Psoas muscle (tissue), 8 donors: ENCODE measurements around the gene ZNF346. TPM values are rescaled to one million over a fixed set of nuclear protein-coding genes. Genes with fewer than 3 reads are reported as not detected.

Source experiments
- ATAC-seq, 4 donors: fragments of 200-7000 bp; cut with Tn5 transposase; one replicate each; pipeline ENCODE4 v1.9.1; 2020; ENCODE audit warnings: moderate library complexity in 3 of 4, mild to moderate bottlenecking in 2 of 4
- DNase-seq, 2 donors: peaks; one replicate each; pipeline ENCODE4 v3.0.0-alpha.2; 2020
- H3K27ac ChIP-seq: fragments of 200-600 bp; one replicate; pipeline ENCODE4 v1.8.0; 2022
- H3K27me3 ChIP-seq, 3 donors: fragments of 200-600 bp in 1 of 3; one replicate each; pipeline versions ENCODE4 v1.6.1 to v1.8.0; 2013 to 2022; ENCODE audit warnings: low read length in 2 of 3, mild to moderate bottlenecking in 2 of 3, moderate library complexity in 1 of 3; ENCODE audit not compliant: insufficient read depth in 3 of 3
- H3K36me3 ChIP-seq, 2 donors: fragments of 200-600 bp in 1 of 2; one replicate each; pipeline versions ENCODE4 v1.6.1 to v1.8.0; 2013 to 2022; ENCODE audit warnings: low read depth in 1 of 2, mild to moderate bottlenecking in 1 of 2, moderate library complexity in 1 of 2; ENCODE audit not compliant: insufficient read depth in 1 of 2
- H3K4me1 ChIP-seq: fragments of 200-600 bp; one replicate; pipeline ENCODE4 v1.8.0; 2022
- H3K4me3 ChIP-seq: fragments of 200-600 bp; one replicate; pipeline ENCODE4 v1.8.0; 2022; ENCODE audit warnings: mild to moderate bottlenecking
- H3K9me3 ChIP-seq: fragments of 200-600 bp; one replicate; pipeline ENCODE4 v1.8.0; 2022
- CTCF ChIP-seq: fragments of 200-600 bp; IDR thresholded peaks from one replicate; pipeline ENCODE4 v1.8.0; 2022; ENCODE audit warnings: antibody characterized with exemption
- WGBS, 3 donors: extraction: QIAGEN DNeasy Blood & Tissue Kit; methylation state at CpG; one replicate each; pipeline versions ENCODE4 v1.1.6 to v1.1.7; 2013; 5-methylcytosine and 5-hydroxymethylcytosine counted together
- intact Hi-C, 2 donors: fragments of 100-400 bp; cut with DNase I; formaldehyde crosslinking; loops; one replicate each; pipeline versions ENCODE4 v1.11.0 to v1.14.2; 2022
- polyA plus RNA-seq, 3 donors: library from polyadenylated mRNA; stranded (reverse); fragments of 200-250 nt; gene quantifications; one replicate each; pipeline ENCODE4 v1.2.3, GENCODE V29; 2013
- total RNA-seq, 4 donors: library from RNA; stranded (reverse); fragmentation: NEBNext Ultra II Directional in 2 of 4; extraction: Animal tissue kit (Norgen Biotek cat#: 25700) in 2 of 4; gene quantifications; one replicate each; pipeline versions ENCODE4 v1.2.1 to v1.2.4, GENCODE V29; 2021 to 2023
- donor health status: healthy with polysubstance abuse.
- donor health status: DM: no; HTN: no; CAD: no; lungs with moderate emphysema.
- donor health status: Bipolar disorder and iron deficiency.
- donor health status: healthy.
- donor health status: DM: yes; HTN: yes; CAD: no.
- donor health status: DM: no; HTN: no; CAD: no.
- donor health status: DM: no; HTN: no; CAD: no.
- donor health status: DM: yes; HTN: yes; CAD: no.

The ZNF346 gene
- total and polyA plus RNA-seq, 7 donors = 3.5 to 8.3 (median 6.7) TPM

- Histone ChIP-seq H3K9me3 (no peaks in the 10 kb centered on the region), H3K36me3 (no peaks in the 10 kb centered on the region), H3K4me3 (no peak overlapping the region), H3K27me3 (no peaks in the 10 kb centered on the region), H3K4me1 (peaks cover 28% of the 10 kb centered on the region), H3K27ac (no peak overlapping the region)
- intact Hi-C loops = no loop called here
- WGBS, 3 donors = 62 to 64% (median 62%) methylated on average over 5 of the region's 5 CpGs
- no peak for DNase-seq
- ATAC-seq = no peak
- no peak for TF ChIP-seq CTCF
These were observed 18.8 kb upstream of the ZNF346 start for GRCh38 chr5:177003649-177004048.

GRCh38 chr5:177004961-177005360, 17.5 kb upstream of the ZNF346 start:
- H3K27ac ChIP-seq = peak overlapping the region; percentile 99
- no peaks in the 10 kb centered on the region for H3K27me3 ChIP-seq
- H3K36me3 ChIP-seq = no peaks in the 10 kb centered on the region
- intact Hi-C loops = no loop called here
- 92 to 93% (median 93%) methylated on average over 10 of the region's 10 CpGs for WGBS, 3 donors
- DNase-seq (no peak), ATAC-seq (no peak)
- H3K9me3 ChIP-seq = no peaks in the 10 kb centered on the region
- TF ChIP-seq CTCF = no peak
- H3K4me1 ChIP-seq = peaks cover 28% of the 10 kb centered on the region
- peak overlapping the region; percentile 100 for H3K4me3 ChIP-seq

GRCh38 chr5:177005619-177006264, 16.8 kb upstream of the ZNF346 start:
- no peaks in the 10 kb centered on the region for H3K9me3 ChIP-seq
- H3K27ac ChIP-seq = peak overlapping the region; percentile 99
- peaks cover 28% of the 10 kb centered on the region for H3K4me1 ChIP-seq
- peak; percentile 83 to 87 for DNase-seq
- intact Hi-C loops = no loop called here
- peak overlapping the region; percentile 100 for H3K4me3 ChIP-seq
- H3K27me3 ChIP-seq = no peaks in the 10 kb centered on the region
- peak; percentile 82 to 87 (median 86) for ATAC-seq
- TF ChIP-seq CTCF = peak; percentile 67
- no peaks in the 10 kb centered on the region for H3K36me3 ChIP-seq
- 1% methylated on average over 42 to 51 of the region's 51 CpGs for WGBS, 3 donors

- intact Hi-C loops = no loop called here
These were observed 16.1 kb upstream of the ZNF346 start, which contains the start of gene UIMC1 for GRCh38 chr5:177006265-177006972. TSS of gene UIMC1 (minus strand) at chr5:177006779. CDS start at chr5:176982615, 24,164 bp downstream.

More at GRCh38 chr5:177006265-177006972, 16.1 kb upstream of the ZNF346 start, which contains the start of gene UIMC1:
- DNase-seq = peak; percentile 91 to 95
- peak within 1 kb of the TSS; percentile 100 for H3K4me3 ChIP-seq
- peaks cover 28% of the 10 kb centered on the region for H3K4me1 ChIP-seq
- peak within 1 kb of the TSS; percentile 99 for H3K27ac ChIP-seq
- ATAC-seq = peak; percentile 93 to 97 (median 94)
- 0 to 1% (median 0%) methylated on average over 52 to 82 of the region's 83 CpGs for WGBS, 3 donors
- no peaks in the 10 kb centered on the region for H3K36me3 ChIP-seq
- no peak for TF ChIP-seq CTCF
- H3K9me3 ChIP-seq = no peaks in the 10 kb centered on the region
- H3K27me3 ChIP-seq = no peaks in the 10 kb centered on the region
